ENCODE measurements around the gene C11orf71.

The C11orf71 gene

GRCh38 chr11:114399490-114400215, 658 bp downstream of the C11orf71 start:
- peak in 1 of 3 experiments; percentile 3 for DNase-seq (ENCODE audit: low read depth in 3 of 3)

DNA sequence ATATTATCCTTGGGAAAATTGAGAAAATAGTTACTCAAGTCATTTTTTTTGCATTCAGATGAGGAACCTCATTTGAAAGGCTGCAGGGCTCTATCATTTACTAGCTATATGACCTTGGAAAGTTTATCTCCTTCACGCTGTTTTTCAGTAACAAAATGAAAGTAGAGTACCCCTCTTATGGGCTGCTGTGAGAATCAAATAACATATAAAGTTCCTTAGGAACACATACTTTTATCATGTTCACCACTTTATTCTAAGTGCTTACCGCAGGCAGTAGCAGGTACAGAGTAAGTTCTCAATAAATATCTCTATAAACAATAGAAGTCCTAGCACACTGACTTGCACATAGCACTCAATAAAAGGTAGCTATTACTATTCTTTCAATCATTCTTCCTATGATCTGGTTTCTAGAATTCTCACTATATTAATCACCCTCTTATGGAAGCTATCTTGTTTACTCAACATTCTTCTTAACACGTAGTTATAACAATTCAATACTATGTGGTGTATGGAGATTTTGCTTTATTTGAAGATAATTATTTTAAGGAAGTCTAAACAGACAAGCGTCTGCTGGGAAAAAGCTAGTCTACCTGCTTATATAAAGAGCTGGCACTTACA, 1.9 kb downstream of the C11orf71 start:
- no peak for DNase-seq (ENCODE audit: low read depth in 3 of 3)

DNA sequence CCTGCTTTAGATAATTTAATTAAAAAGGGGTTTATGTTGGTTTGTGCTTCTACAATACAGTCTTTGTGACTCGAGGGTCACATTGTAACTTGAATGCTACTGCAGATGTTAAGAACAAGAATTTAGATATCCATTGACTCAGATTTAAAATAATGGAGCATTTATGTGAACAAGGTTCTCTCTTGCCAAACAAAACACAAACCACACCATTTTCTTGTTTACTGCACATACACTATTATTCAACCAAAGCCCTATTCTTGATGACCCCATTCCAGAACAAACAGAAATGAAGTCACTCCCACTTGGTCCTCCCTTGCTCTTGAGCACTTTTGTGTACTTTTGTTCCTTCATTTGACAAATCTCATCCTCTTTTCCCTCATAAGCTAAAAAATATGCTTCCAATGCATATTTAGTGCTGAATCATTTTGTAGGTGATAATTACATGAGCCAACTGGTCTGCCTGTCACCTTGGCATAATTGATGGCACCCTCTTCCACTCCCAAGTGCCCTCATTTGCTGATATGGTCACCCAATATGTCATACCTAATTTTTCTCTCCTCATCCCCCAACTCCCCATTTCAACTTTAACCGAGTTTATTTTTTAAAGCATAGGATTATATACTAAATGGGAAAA, 2.8 kb downstream of the C11orf71 start:
- DNase-seq (ENCODE audit: low read depth in 3 of 3): no peak

DNA sequence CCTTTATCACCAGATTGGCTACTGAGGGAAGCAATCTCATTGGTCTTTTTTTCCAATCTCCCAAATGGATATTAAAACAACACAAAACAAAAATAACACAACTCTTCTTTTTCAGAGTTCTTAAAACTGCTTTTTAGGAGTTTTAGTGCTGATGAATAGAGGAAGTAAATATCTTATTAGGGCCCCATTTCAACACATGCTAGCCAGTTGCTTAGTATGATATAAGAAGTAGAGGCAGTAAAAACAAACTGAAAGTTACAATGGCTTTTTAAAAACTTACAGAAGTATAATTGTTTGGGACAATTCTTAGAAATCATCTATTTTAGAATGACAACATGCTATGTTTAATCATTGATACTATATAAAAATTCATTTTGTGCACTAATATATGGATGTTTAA, 3.4 kb downstream of the C11orf71 start:
- DNase-seq (ENCODE audit: low read depth in 3 of 3): no peak

DNA sequence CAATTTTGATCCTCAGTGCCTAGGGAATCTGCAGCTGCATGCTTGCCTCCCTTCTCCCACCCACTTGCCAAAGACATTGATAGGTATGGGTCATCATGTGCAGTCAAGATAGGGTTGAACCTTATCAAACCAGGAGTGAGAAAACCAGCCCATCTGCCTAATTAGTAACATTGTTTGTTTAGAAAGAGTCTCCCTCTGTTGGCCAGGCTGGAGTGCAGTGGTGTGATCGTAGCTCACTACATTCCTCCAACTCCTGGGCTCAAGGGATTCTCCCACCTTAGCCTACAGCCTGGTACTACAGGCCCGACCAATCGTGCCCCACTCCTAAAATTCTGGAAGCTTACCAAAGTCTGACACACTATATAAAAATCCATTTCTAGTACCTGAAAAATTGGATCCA, 4.6 kb downstream of the C11orf71 start:
- DNase-seq (ENCODE audit: low read depth in 3 of 3): no peak

DNA sequence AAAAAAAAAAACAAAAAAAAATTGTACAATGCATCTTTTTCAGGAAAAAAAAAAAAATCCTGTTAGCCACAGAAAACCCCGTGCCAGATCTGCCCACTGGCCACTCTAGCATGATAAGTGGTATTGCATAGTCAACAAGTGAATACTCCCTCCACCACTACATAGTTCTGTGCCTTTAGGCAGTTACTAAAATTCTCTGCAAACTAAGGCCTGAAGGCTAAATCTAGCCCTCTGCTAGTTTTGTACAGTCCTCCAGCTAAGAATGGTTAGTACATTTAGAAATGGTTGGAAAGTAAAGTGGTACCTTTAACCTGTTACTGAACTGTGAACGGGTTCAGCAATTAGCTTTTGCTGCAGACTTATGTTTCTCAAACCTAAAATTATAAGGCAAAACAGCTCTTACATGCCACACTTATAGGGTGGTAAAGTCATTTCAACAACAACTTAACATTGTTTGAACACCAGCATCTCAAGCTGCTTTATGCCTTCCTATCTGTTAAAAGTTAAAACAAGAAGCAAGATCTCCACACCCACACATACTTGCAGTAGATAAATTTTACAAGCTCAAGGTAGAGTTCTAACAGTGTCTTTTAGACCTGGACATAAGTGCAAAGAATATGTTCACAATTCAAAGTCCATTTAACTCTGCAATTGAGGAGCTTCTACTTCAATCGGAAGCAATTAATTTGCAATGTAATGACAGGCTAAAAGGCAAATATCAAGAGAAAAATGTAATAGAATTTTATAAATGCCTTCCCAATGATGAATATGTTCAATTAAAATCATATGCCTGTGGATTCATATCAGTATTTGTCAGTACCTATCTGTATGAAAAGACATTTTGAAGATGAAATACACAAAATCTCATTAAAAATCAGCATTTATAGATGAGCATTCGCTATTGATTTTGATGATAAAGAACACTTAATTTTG, 7.3 kb downstream of the C11orf71 start:
- no peak for DNase-seq (ENCODE audit: low read depth in 3 of 3)

DNA sequence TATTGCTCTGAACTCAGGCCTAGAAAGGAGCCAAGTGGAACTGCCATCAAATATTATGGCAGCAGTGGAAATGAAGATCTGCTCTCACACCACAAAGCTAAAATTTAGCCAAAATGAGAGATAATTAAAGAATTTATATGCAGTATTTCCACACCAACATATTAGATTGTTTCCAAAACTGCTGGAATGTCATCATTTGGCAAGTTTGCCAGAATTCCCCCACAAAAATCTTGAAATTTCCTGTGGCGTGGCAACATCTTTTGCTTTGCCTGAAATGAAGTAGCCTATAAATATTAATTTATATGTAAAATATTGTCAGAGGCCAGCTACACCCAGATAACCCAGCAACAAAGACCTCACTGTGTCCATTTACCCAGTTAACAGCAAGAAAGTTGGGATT, 13.8 kb downstream of the C11orf71 start:
- DNase-seq (ENCODE audit: low read depth in 3 of 3): no peak

DNA sequence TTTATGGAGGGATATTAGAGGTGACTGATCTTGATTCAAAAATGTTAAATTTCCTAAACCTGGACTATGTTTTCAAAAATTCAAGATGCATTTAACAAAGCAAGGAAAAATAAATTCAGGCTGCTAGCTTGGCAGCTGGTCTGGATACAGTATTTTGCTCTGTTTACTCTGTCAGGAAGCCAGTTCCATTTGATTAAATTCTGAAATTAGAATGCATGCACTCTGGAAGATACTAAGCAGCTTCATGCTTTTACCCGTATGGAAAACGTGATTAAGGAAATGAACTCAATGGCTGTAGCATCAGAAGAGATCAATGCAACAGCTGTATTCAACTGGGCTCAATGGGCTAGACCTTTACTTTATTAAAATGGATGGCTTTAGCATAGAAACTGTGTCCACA, 14.2 kb downstream of the C11orf71 start:
- DNase-seq (ENCODE audit: low read depth in 3 of 3): no peak

DNA sequence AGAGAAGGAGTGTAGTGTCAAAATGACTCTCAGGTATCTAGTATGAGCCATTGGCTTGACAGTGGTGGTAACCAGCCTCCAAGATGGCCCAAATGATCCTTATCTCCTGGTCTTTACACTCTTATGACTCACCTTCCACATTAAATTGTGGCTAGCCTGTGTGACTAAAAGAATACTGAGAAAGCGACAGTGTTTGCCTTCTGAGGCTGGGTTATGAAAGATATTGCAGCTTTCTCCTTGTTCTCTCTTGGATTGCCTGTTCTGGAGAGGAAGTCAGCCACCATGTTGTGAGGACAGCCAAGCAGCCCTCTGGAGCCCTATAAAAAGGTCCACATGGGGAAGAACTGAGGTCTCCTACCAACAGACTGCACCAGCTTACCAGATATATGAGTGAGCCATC, 15.8 kb downstream of the C11orf71 start:
- DNase-seq (ENCODE audit: low read depth in 3 of 3): no peak

DNA sequence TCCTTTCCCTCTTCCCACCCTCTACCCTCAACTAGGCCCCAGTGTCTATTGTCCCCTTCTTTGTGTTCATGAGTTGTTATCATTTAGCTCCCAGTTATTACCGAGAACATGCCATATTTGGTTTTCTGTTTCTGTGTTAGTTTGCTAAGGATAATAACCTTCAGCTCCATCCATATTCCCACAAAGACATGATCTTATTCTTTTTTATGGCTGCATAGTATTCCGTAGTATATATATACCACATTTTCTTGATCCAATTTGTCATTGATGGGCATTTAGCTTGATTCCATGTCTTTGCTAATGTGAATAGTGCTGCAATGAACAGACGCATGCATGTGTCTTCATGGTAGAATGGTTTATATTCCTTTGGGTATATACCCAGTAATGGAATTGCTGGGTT, 17.8 kb downstream of the C11orf71 start:
- DNase-seq (ENCODE audit: low read depth in 3 of 3): no peak

DNA sequence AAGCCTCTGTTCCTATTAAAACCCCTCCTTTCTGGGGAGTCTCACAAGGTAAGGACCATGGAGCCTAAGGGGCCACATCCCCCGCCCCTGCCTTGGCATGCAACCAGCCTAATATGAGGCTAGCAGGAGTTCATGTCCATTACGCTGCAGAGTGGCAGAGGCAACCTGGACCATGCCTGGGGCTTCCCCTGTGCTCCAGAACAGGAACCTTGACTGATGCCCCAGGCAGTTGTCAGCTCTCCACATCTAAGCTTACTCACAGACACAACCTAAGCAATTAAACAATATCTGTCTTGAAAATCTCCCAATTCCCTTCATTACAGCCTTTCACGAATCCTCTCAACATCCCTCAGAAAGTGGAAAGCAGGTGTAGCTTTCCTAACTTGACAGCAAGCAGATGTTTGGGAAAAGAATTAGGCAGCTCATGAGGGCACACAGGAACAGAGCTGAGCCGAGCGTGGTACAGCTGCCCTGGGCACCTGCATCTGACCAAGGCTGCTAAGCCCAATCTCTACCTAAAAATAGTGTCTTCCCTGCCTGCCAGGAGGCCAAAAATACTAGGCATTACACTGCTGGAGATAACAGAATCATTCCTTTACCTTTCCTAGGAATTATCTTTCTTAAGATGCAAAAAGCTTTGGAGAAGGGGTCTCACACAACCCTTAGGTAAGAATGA, 20.8 kb downstream of the C11orf71 start:
- DNase-seq (ENCODE audit: low read depth in 3 of 3): no peak

DNA sequence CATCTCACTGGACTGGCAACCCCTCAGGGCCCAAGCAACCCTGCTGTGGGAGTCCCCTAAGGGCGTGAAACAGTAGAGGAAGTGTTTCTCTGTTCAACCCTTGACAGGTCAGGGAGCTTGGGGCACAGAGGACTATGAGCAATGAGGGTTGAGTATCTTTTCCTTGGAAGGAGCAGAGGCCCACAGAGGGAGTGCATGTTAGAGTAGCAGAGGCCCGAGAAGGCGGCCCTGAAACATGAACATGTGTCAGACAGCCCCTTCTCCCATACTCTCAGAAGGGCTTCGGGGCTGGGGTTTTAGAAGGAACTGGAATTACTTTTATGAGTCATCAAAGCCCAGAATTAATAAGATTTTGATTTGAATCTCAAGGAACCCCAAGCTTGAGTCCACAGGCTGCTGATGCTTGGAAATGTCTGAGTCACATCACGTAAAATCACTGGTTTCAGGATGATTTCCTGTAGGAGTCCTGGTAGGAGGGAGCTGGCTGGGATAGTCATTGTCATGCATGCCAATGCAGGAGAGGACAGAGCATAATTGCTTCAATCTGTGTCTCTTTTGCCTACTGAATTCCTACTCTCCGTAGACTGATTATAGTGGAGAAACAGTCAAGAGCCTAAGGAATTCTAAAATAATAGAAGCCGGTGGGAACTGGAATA, 22.6 kb downstream of the C11orf71 start:
- no peak for DNase-seq (ENCODE audit: low read depth in 3 of 3)

DNA sequence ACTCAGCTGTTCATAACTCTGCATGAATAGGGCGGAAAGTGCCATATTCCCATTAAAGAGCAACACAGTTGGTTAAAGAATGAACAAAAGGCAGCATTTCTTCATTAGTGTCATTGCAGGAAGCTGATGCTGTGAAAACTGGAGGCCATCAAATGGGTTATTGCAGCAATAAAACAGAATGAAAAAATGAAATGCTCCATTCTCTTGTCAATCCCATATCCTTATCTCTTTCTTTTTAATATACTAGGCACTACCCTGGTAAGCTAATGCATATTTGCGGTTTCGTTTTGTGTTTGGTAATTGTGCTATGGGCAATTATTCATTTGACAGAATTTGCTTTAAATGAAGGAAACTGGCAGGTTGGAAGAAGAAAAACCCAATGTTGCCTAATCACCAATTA, 25.3 kb downstream of the C11orf71 start:
- no peak for DNase-seq (ENCODE audit: low read depth in 3 of 3)

DNA sequence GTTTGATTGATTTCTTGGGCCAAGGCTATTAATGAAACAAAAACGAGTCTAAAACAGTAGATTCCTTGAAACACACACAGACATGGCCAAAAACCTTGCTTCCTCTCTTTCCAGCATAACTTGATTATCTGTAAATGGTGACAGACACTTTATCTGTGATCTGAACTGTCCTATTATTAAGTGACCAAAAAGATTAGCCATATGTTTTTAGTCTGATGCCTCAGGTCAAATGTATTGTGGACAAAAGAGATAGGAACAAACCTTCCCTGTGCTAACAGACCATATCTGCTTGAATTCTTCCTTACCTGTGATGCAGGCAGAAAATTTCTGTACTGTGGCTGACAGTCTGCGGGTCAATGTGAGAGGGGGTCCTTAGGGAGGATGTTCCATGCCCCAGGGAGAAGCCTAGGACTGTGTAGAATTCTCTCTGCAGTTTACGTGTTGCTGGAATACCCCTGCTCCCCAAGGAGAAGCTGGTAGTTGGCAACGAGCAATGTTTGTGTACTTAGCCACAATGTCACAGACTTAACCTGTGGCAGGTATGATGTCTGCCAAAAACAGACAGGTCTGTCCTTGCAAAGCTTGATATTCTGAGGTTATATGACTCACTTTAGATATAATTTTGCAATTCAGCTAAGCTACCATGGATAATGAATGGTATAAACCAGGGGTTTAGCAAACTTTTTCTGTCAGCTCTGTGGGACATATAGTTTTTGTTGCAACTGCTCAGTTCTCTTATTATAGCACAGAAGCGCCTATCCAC, 31.2 kb downstream of the C11orf71 start:
- DNase-seq (ENCODE audit: low read depth in 3 of 3): no peak

- DNase-seq (ENCODE audit: low read depth in 3 of 3): no peak
Measured at GRCh38 chr11:114367244-114367957, 32.9 kb downstream of the C11orf71 start.

DNA sequence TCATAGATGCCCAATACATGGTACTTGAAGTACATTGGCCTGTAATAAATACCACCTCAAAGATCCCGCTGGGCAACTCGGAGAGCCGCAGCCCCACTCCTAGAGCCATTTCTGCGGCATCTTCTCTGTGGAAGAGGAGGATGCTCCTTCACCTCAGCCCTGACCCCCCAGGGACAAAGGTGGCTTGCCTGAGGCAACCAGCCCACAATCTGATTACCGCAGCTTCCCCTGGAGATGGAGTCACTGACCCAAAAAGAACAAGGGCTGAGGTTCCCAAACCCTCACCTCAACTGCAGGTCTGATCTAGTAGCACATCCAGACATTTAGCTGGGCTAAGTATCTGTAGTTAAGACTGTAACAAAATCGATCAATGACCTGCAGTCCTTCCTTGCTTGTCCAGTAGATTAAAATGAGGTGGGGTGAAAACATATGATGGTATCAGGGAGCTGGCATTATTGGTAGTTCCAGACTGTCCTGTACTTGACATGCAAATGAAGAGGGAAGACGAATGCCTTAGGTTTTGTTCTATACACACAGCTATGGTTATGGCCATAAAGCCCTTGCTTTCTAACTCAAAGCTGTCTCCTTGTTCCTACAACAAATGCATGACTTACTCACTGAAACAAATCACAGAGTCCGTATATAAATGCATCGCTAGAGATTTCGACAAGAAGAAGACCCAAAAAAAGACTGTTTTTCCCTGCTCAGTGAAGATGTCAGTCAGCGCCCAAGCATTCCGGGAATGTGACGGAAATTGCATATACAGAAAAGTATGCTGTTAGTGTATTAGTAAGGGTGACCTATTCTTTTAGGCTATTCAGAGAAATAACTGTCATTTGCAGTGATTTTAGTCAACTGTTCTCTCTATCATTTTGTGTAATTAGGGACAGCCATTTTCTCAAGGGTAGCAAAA, 33.7 kb downstream of the C11orf71 start:
- DNase-seq (ENCODE audit: low read depth in 3 of 3): no peak

- DNase-seq (ENCODE audit: low read depth in 3 of 3): no peak
Measured at GRCh38 chr11:114362958-114363357, 37.4 kb downstream of the C11orf71 start.

- DNase-seq (ENCODE audit: low read depth in 3 of 3): no peak
Measured at GRCh38 chr11:114362326-114362725, 38.0 kb downstream of the C11orf71 start.

DNA sequence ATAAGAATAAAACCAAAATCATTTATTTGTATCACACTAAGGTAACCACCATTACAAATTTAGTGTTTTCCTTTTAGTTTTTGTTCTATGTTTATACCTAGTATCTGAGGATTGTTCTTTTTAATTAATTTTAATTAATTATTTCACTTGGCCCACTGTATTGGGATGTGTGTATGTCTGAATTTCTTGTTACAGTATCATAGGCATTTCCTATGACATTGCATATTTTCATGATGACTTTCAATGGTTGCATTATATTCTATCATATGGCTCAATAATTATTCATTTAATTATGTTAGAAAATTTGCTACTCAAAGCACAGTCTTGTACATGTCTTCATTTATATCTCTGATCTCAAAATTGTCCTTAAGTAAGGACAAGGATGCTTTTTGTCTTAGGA, 41.0 kb downstream of the C11orf71 start:
- DNase-seq (ENCODE audit: low read depth in 3 of 3): no peak

Data from stimulated activated CD4-positive, alpha-beta T cell treated with anti-CD3 and anti-CD28 coated beads, TNF-alpha, amount 100 ng/mL, for 24 hours (primary cell).